GM19238 (cell line): Measurements from ENCODE around the gene ACAA2.
A peak's percentile ranks its signal among the peaks of the same experiment; 100 is the strongest.

Source experiments
- DNase-seq: peaks from one replicate; pipeline ENCODE4 v3.0.0; 2011; ENCODE audit warnings: low spot score; ENCODE audit not compliant: insufficient read length

ACAA2 gene

GRCh38 chr18:49768051-49768391, 45.3 kb downstream of the ACAA2 start:
- no peak for DNase-seq

- no peak for DNase-seq
Measured at GRCh38 chr18:49767111-49768050, 46.0 kb downstream of the ACAA2 start.

- DNase-seq, result no peak
Measured at GRCh38 chr18:49766646-49767045, 46.7 kb downstream of the ACAA2 start.

GRCh38 chr18:49764032-49764431, 49.3 kb downstream of the ACAA2 start:
- DNase-seq, result no peak

- no peak for DNase-seq
Measured at GRCh38 chr18:49763590-49763989, 49.7 kb downstream of the ACAA2 start.

GRCh38 chr18:49762191-49763077, 50.9 kb downstream of the ACAA2 start:
- DNase-seq, result no peak

- no peak for DNase-seq
Measured at GRCh38 chr18:49761771-49762170, 51.6 kb downstream of the ACAA2 start.

- DNase-seq, result no peak
Measured at GRCh38 chr18:49758263-49758610, 55.1 kb downstream of the ACAA2 start.

- DNase-seq, result peak; percentile 13
Measured at GRCh38 chr18:49757513-49758262, 55.6 kb downstream of the ACAA2 start.

GRCh38 chr18:49756671-49757362, 56.5 kb downstream of the ACAA2 start:
- no peak for DNase-seq

- no peak for DNase-seq
Measured at GRCh38 chr18:49756135-49756534, 57.2 kb downstream of the ACAA2 start.

GRCh38 chr18:49755489-49755888, 57.8 kb downstream of the ACAA2 start:
- no peak for DNase-seq

GRCh38 chr18:49754866-49755265, 58.5 kb downstream of the ACAA2 start:
- DNase-seq, result no peak

GRCh38 chr18:49753643-49754042, 59.7 kb downstream of the ACAA2 start:
- no peak for DNase-seq

- no peak for DNase-seq
Measured at GRCh38 chr18:49752095-49752457, 61.3 kb downstream of the ACAA2 start.

GRCh38 chr18:49751427-49752094, 61.8 kb downstream of the ACAA2 start:
- no peak for DNase-seq

- DNase-seq, result no peak
Measured at GRCh38 chr18:49749563-49749962, 63.8 kb downstream of the ACAA2 start.

- DNase-seq, result no peak
Measured at GRCh38 chr18:49747876-49748275, 65.5 kb downstream of the ACAA2 start.

GRCh38 chr18:49745045-49746014, 68.0 kb downstream of the ACAA2 start:
- no peak for DNase-seq
